GM23338 (cell line): ENCODE data around the gene MYL12B. TPM values are rescaled to one million over a fixed set of nuclear protein-coding genes. Genes with fewer than 3 reads are reported as not detected.

Experiments used
- ATAC-seq: fragments of 200-7000 bp; cut with Tn5 transposase; 3 replicates; pipeline ENCODE4 v1.9.1; 2020
- DNase-seq: peaks from one replicate; pipeline ENCODE4 v3.0.0-alpha.2; 2015; ENCODE audit warnings: low spot score
- H2AFZ ChIP-seq: fragments of 200-600 bp; sonication (generic); 2 replicates; pipeline ENCODE4 v1.8.0; 2016; ENCODE audit warnings: antibody characterized with exemption, mild to moderate bottlenecking, moderate library complexity
- H3F3A ChIP-seq: fragments of 200-600 bp; sonication (generic); replicated peaks from 2 replicates; pipeline ENCODE4 v1.8.0; 2017; ENCODE audit warnings: antibody characterized with exemption, mixed run types, low read depth
- H3K27ac ChIP-seq: fragments of 200-600 bp; sonication (generic); 2 replicates; pipeline ENCODE4 v1.6.1; 2016; ENCODE audit warnings: low read depth
- H3K27me3 ChIP-seq: fragments of 200-600 bp; sonication (generic); 2 replicates; pipeline ENCODE4 v1.8.0; 2016; ENCODE audit warnings: mild to moderate bottlenecking, mixed run types, moderate library complexity; ENCODE audit not compliant: insufficient read depth
- H3K36me3 ChIP-seq: fragments of 200-600 bp; sonication (generic); 2 replicates; pipeline ENCODE4 v1.8.0; 2016; ENCODE audit warnings: mild to moderate bottlenecking; ENCODE audit not compliant: insufficient read depth
- H3K4me1 ChIP-seq: fragments of 200-600 bp; sonication (generic); 2 replicates; pipeline ENCODE4 v1.8.0; 2016; ENCODE audit warnings: mild to moderate bottlenecking, moderate library complexity; ENCODE audit not compliant: insufficient read depth
- H3K4me2 ChIP-seq: fragments of 200-600 bp; sonication (generic); 2 replicates; pipeline ENCODE4 v1.7.1; 2017; ENCODE audit warnings: mixed run types
- H3K4me3 ChIP-seq: fragments of 200-600 bp; sonication (generic); 2 replicates; pipeline ENCODE4 v1.6.1; 2016; ENCODE audit warnings: mixed run types
- H3K79me2 ChIP-seq: fragments of 200-600 bp; sonication (generic); replicated peaks from 2 replicates; pipeline ENCODE4 v1.8.0; 2017; ENCODE audit warnings: mild to moderate bottlenecking; ENCODE audit not compliant: insufficient read depth
- H3K9me2 ChIP-seq: fragments of 200-600 bp; sonication (generic); 2 replicates; pipeline ENCODE4 v1.8.0; 2017; ENCODE audit not compliant: insufficient read depth
- H4K20me1 ChIP-seq: fragments of 200-600 bp; sonication (generic); replicated peaks from 2 replicates; pipeline ENCODE4 v1.8.0; 2017; ENCODE audit warnings: mild to moderate bottlenecking; ENCODE audit not compliant: insufficient read depth
- H3K27ac Mint-ChIP-seq: 2 replicates; pipeline ENCODE4 v1.8.0; 2020; ENCODE audit warnings: inconsistent platforms, mild to moderate bottlenecking, moderate library complexity, mixed read lengths
- H3K27me3 Mint-ChIP-seq: 3 replicates; pipeline ENCODE4 v1.8.0; 2022; ENCODE audit warnings: low read depth, mild to moderate bottlenecking, moderate library complexity, mixed read lengths, inconsistent platforms; ENCODE audit not compliant: insufficient read depth, poor library complexity
- H3K36me3 Mint-ChIP-seq: 3 replicates; pipeline ENCODE4 v1.8.0; 2021; ENCODE audit warnings: low read depth, mild to moderate bottlenecking, inconsistent platforms, moderate library complexity, mixed read lengths
- H3K4me1 Mint-ChIP-seq: 3 replicates; pipeline ENCODE4 v1.8.0; 2020; ENCODE audit warnings: mild to moderate bottlenecking, inconsistent platforms, mixed read lengths
- H3K4me3 Mint-ChIP-seq: 3 replicates; pipeline ENCODE4 v1.8.0; 2021; ENCODE audit warnings: moderate library complexity, mild to moderate bottlenecking, inconsistent platforms, mixed read lengths
- H3K9me3 Mint-ChIP-seq: 3 replicates; pipeline ENCODE4 v1.8.0; 2020; ENCODE audit warnings: moderate library complexity, mild to moderate bottlenecking, inconsistent platforms, mixed read lengths
- CREB1 ChIP-seq: fragments of 250-450 bp; sonication (Bioruptor Pico); IDR thresholded peaks from 2 replicates; pipeline ENCODE4 v1.5.0; 2020; ENCODE audit warnings: low read depth, mild to moderate bottlenecking, moderate library complexity
- CTCF ChIP-seq, 2 experiments: fragments of 200-600 bp in 1 of 2; sonication (generic) in 1 of 2; conservative IDR thresholded peaks; 2 replicates each; pipeline versions ENCODE4 v1.5.1 to v1.6.1; 2016 to 2017; ENCODE audit warnings: antibody characterized with exemption in 2 of 2, low read depth in 2 of 2, mild to moderate bottlenecking in 2 of 2, moderate library complexity in 1 of 2
- ETS1 ChIP-seq: IDR thresholded peaks from 2 replicates; pipeline ENCODE4 v1.6.1; 2016; ENCODE audit warnings: antibody characterized with exemption
- EZH2 ChIP-seq: fragments of 200-600 bp; sonication (generic); IDR thresholded peaks from one replicate; pipeline ENCODE4 v1.8.0; 2017; ENCODE audit warnings: antibody characterized with exemption, mild to moderate bottlenecking, low read depth; ENCODE audit not compliant: unreplicated experiment
- EZH2phosphoT487 ChIP-seq: fragments of 200-600 bp; sonication (generic); IDR thresholded peaks from one replicate; pipeline ENCODE4 v1.8.1; 2018; ENCODE audit warnings: antibody characterized with exemption; ENCODE audit not compliant: unreplicated experiment
- JUNB ChIP-seq: IDR thresholded peaks from one replicate; pipeline ENCODE4 v1.6.1; 2016; ENCODE audit warnings: antibody characterized with exemption; ENCODE audit not compliant: unreplicated experiment
- NANOG ChIP-seq: IDR thresholded peaks from 2 replicates; pipeline ENCODE4 v1.6.1; 2016; ENCODE audit warnings: antibody characterized with exemption, borderline replicate concordance
- POLR2AphosphoS5 ChIP-seq: IDR thresholded peaks from 2 replicates; pipeline ENCODE4 v1.6.1; 2016; ENCODE audit warnings: antibody characterized with exemption, low read depth
- REST ChIP-seq: IDR thresholded peaks from one replicate; pipeline ENCODE4 v1.6.1; 2018; ENCODE audit warnings: antibody characterized with exemption; ENCODE audit not compliant: unreplicated experiment
- STAT1 ChIP-seq: IDR thresholded peaks from one replicate; pipeline ENCODE4 v1.6.1; 2016; ENCODE audit warnings: antibody characterized with exemption; ENCODE audit not compliant: unreplicated experiment
- ZNF114 ChIP-seq: fragments of 250-450 bp; sonication (Bioruptor Pico); IDR thresholded peaks from 2 replicates; pipeline ENCODE4 v1.5.0; 2020; ENCODE audit warnings: mild to moderate bottlenecking, moderate library complexity
- ZNF331 ChIP-seq: fragments of 250-450 bp; sonication (Bioruptor Pico); IDR thresholded peaks from 2 replicates; pipeline ENCODE4 v1.5.0; 2020; ENCODE audit warnings: low read depth, mild to moderate bottlenecking, moderate library complexity
- ZNF462 ChIP-seq: fragments of 250-450 bp; sonication (Bioruptor Pico); IDR thresholded peaks from 2 replicates; pipeline ENCODE4 v1.5.0; 2020; ENCODE audit warnings: mild to moderate bottlenecking, moderate library complexity
- polyA plus RNA-seq: library from polyadenylated mRNA; unstranded; fragments of >200 nt; fragmentation: Nextera tagmentation; extraction: Ambion mirVana; gene quantifications from 2 replicates; pipeline ENCODE4 v1.2.1, GENCODE V29; 2016
- total RNA-seq: library from RNA; depleted of rRNA; stranded (reverse); fragments of >200 nt; shearing (Covaris generic); gene quantifications from 2 replicates; pipeline ENCODE4 v1.2.3, GENCODE V29; 2014

The MYL12B gene
- total and polyA plus RNA-seq, 2 experiments from 2014 or later = 165 to 330 TPM

- TF ChIP-seq REST = no peak
- no peak for TF ChIP-seq EZH2
- TF ChIP-seq CREB1 = no peak
Measured at GRCh38 chr18:3269241-3269913, 7.4 kb downstream of the MYL12B start (continued).

GRCh38 chr18:3269914-3270299 is 8.0 kb downstream of the MYL12B start:
- peaks cover 30% of the 10 kb centered on the region for H3K4me1 Mint-ChIP-seq
- Histone ChIP-seq H3K4me3 (no peak overlapping the region), H3K9me2 (no peaks in the 10 kb centered on the region), H3K27ac (no peak overlapping the region), H3K27me3 (no peaks in the 10 kb centered on the region), H3F3A (no peaks in the 10 kb centered on the region), H3K36me3 (peaks cover 13% of the 10 kb centered on the region; the same call in 1 of the 2 replicates), H2AFZ (no peak overlapping the region), H4K20me1 (peaks cover 32% of the 10 kb centered on the region), H3K79me2 (peaks cover 85% of the 10 kb centered on the region), H3K4me1 (peaks cover 5% of the 10 kb centered on the region), H3K4me2 (no peak overlapping the region)
- ATAC-seq = no peak
- no peaks in the 10 kb centered on the region for H3K9me3 Mint-ChIP-seq
- peaks cover 10% of the 10 kb centered on the region for H3K36me3 Mint-ChIP-seq
- H3K27ac Mint-ChIP-seq = 0 out of 2 replicates have a peak overlapping the region, but pooled peaks have one; percentile 11
- DNase-seq = no peak
- H3K27me3 Mint-ChIP-seq = peaks cover 2% of the 10 kb centered on the region
- no peak overlapping the region for H3K4me3 Mint-ChIP-seq
- TF ChIP-seq EZH2 (no peak), STAT1 (no peak), ETS1 (no peak), NANOG (no peak), ZNF114 (no peak), JUNB (no peak), ZNF331 (no peak), CTCF (conservative IDR thresholded peaks at IDR 0.05; ENCODE audit: low read depth in 2 of 2) (no peak), CREB1 (no peak), ZNF462 (no peak), POLR2AphosphoS5 (no peak), EZH2phosphoT487 (no peak)
